SH-SY5Y (cell line): ENCODE data around the gene CRYGC.

Experiments used
- GATA2 ChIP-seq: IDR thresholded peaks from 2 replicates; pipeline ENCODE4 v1.6.1; 2011; ENCODE audit warnings: mild to moderate bottlenecking, low read depth, low read length
- GATA3 ChIP-seq: IDR thresholded peaks from 2 replicates; pipeline ENCODE4 v1.6.1; 2011; ENCODE audit warnings: low read depth, mild to moderate bottlenecking, low read length, moderate library complexity

Gene CRYGC

DNA sequence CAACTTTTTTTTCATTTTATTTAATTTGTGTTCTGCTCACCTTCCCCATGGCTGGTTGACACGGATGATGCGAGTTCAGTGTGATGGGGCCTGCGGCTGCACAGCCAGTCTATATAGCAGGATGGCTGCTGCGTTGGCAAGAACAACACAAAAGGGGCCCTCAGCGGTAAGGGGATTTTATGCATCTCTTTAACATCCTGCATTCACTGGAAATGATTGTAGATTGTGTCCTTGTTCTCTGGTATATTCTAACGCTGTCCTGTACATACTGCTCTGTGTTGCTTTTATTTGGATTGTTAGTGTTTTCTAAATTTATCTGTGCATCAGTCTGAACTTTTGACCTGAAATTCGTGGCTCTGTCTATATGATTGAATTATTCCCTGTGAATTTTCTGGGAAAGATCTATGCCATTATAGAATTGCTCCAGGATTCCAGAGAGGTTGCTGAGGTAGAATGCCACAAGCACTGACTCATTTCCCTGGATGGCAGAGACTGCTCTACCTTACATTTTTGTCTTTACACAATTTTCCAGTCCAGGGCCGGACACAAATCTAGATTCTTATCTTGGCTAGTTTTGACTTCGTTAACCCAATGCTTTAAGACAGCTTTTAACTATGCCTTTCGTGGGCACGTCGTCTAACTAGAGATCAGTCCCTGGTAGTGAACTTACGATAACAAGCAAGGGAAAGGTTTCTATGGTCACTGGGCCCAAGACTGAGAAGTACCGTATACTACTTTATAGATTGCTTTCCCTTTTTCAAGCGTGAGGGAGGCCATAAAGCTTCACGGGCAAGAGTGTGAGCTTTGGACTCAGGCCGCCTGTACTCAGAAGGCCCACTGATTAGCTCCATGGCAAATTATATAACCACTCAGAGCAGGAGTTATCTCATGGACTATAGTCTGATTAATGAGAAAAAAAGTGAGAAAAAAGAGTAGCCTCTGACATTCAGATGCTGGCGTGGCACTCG is at the start of gene CRYGC:
CRYGC (minus strand) TSS at position 85 of the 968 bp plus-strand sequence; CDS start at position 49, 36 bp downstream.
- peak; percentile 41 for TF ChIP-seq GATA3
- TF ChIP-seq GATA2: peak; percentile 56; the same call in 1 of the 2 replicates

DNA sequence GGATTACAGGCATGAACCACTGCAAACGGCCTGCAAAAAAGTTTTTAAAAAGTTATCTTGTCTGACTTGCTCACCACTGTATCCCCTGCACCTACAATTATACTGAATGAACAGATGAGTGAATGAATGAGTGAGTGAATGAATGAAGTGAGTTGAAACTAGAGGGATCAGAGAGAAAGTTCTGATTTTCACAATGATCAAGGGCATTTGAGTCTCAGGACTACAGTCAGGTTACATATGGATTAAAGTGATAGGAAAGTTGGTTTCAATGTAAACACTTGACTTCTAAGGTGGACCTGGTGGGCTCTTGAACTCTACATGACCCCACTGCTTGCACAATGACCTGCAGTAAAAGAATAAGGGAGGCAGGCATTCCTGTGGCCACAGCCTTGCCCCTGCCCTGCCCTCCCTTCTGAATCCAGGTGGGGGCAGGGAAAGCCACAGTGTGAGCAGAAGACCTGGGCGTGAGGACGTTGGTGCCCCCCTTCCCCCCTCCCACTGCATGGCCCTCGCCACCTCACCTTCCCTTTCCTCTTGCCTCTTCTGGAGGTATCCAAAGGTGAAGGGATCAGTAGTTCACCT is 49.5 kb upstream of the CRYGC start:
- TF ChIP-seq GATA2 (no peak), GATA3 (no peak)

DNA sequence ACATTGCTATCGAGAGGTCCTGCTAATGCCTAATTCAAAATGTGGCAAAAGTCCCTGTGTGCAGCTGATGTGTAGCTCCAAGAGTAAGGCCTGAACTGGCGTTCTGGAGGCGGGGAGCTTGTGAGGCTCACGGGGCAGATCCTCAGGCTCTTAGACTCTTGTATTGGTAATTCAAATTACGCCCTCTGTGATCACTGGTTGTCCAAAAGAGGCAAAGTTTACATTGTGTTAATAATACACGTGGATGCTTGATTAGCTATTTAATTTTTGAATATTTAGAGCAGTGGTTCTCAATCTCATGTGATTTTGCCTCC is 46.2 kb upstream of the CRYGC start:
- TF ChIP-seq GATA3: no peak
- no peak for TF ChIP-seq GATA2

DNA sequence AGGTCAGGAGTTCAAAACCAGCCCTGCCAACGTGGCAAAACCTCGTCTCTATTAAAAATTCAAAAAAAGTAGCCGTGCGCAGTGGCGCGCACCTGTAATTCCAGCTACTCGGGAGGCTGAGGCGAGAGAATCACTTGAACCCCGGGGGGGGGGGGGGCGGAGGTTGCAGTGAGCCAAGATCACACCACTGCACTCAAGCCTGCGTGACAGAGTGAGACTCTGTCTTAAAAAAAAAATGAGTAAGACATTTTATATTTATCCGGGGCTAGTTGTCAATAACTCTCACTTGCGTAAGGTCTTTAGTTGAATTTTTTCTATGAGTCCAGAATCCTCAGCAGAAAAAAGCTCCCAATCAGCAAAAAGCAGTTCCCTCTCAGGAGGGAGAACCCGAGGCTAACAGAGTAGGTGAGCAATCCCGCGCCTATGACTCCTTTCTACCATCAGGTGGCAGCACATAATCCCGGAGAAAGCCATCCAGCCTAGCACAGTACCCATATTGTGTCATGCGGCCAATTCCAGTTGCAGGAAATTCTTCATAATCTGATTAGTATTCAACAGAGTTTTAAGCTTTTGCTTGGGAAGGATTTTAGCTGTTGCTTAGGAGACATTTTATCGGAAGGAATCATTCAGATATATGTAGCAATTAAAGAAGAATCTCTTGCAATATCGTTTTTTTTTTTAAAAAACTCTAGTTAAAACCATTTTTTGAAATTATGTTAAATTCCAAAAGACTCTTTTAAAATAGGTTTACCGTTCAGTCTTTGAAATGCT is 45.6 kb upstream of the CRYGC start:
- no peak for TF ChIP-seq GATA2
- no peak for TF ChIP-seq GATA3

GRCh38 chr2:208174144-208174543 is 44.5 kb upstream of the CRYGC start:
- TF ChIP-seq GATA2 (no peak), GATA3 (no peak)

GRCh38 chr2:208172125-208172524 is 42.5 kb upstream of the CRYGC start:
- TF ChIP-seq GATA2 (no peak), GATA3 (no peak)

DNA sequence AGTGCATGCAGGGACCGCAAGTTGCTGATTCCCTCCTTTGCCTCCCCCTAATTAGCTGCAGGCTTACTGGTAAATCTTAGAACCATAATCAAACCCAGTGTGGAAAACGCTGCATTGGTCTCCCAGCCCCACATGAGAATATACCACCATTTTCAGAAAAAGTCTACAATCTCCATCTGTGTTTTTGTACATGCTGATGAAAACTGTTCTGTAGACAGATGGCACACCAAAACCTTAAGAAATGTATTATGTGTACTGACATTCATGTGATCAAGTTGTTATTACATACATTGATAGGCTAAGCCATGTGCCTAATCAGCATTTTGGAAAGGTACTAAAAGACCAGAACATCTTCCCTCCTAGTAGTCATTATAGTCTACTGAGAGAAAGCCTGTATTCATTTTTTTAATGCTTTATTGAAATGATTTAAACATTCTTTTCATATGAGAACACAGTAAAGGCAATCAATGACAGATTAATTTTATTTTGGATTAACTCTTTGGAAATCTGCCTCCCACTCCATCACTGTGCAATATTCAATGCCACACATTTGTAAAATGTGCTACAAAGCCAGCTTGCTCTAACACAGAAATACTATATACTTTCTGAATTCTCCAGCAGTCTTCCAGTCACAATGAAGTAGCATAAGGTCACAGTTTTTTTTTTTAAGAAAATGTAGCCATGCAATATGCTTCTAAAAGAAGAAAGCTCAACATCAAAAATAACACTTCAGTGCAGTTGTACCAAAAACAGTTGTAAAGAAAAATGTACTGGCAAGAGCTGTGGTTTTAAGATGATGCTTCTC is 35.5 kb upstream of the CRYGC start:
- TF ChIP-seq GATA3: no peak
- no peak for TF ChIP-seq GATA2

- TF ChIP-seq GATA3 (no peak), GATA2 (no peak)
Measured at GRCh38 chr2:208163489-208163888, 33.9 kb upstream of the CRYGC start, which contains the start of gene CRYGA. TSS of gene CRYGA (minus strand) at chr2:208163589. CDS start at chr2:208163556, 33 bp downstream.

DNA sequence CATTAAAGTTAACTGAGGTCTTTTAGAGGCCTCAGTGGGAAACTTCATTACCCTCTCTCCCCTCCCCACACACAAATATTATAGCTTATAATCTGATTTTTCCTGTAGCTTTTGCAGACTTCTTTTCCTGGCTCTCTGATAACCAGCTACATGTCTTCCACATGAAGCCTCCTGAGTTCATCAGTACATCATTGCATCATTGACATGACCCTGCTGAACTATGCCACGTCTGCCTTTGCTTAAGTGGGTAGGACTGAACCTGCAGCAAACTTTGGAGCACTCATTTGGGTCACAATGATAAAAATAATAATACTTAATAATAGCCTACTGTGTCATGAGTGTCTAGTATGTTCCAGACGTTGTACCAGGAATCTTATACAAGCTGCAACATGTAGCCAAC is 26.8 kb upstream of the CRYGC start:
- TF ChIP-seq GATA2 (no peak), GATA3 (no peak)

DNA sequence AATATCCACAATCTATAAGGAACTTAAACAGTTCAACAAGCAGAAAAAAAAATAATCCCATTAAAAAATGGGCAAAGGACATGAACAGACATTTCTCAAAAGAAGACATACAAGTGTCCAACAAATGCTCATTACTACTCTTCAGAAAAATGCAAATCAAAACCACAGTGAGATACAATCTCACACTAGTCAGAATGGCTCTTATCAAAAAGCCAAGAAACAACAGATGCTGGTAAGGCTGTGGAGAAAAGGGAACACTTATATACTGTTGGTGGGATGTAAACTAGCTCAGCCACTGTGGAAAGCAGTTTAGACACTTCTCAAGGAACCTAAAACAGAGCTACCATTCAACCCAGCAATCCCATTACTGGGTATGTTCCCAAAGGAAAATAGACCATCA is 23.5 kb upstream of the CRYGC start:
- TF ChIP-seq GATA2 (no peak), GATA3 (no peak)

GRCh38 chr2:208150956-208151355 is 21.3 kb upstream of the CRYGC start:
- TF ChIP-seq GATA3 (no peak), GATA2 (no peak)

- TF ChIP-seq GATA3 (no peak), GATA2 (no peak)
Measured at GRCh38 chr2:208150094-208150493, 20.5 kb upstream of the CRYGC start.

DNA sequence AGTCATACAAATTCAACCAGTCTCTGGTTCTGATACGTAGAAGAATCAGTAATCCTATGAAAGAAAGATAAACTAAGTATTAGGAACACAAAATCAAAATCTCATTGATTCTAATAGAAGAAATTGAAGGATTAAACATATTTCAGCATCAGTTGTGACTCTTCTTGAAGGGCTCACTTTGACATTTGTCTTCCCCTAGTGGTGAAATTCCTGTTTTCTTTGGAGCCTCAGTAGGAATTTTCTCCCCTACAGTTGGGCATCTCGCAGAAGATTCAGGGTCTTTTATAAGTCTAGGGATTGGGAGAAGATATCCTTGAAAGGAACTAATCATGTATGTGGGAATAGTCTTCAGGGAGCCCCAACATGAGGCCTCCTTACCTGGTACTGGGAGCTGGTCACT is 19.2 kb upstream of the CRYGC start:
- no peak for TF ChIP-seq GATA3
- no peak for TF ChIP-seq GATA2

DNA sequence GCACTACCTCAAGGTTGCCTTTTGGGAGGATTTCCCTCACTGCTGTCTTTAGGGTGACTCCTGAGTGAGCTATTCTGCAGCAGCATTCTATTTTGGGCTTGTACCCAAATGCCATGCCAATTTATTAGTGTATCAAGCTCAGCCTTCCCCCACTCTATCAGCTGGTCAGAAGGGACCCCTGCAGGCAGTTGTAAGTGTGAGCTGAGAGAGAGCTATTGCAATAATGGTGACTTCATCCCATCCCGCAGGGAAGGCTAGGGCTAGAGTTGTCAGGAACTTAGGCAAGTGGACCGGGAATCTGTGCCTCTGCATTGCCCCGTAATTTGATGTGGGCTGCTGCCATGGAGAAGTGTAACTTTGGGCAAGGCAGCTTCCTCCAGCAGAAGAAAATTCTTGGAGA is 18.1 kb upstream of the CRYGC start:
- TF ChIP-seq GATA2 (no peak), GATA3 (no peak)

DNA sequence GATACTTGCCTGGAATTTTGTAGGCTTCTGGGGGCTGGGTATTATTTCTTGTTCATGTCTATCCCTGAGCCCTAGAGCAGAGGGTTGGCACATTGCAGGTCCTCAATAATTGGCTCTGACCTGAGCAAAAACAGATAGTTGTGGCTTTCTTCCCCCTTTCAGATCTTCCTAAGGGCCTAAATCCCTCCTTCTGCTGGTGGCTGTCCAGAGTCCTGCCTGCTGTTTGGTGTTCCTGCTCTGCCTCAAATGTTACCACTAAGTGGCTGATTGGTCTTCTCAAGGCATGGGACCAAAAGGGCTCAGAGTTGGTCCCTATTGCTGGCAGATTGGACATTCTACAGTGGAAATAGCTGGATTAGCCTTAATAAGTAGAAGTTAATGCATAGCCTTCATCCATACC is 17.4 kb upstream of the CRYGC start:
- TF ChIP-seq GATA3 (no peak), GATA2 (no peak)
